Measurements from ENCODE around the gene GPALPP1. TPM values are rescaled to one million over a fixed set of nuclear protein-coding genes. Genes with fewer than 3 reads are reported as not detected.
"Not testable (repeated sequence)": the region's sequence is repeated elsewhere in the genome, so short reads cannot be mapped to it uniquely, and the experiment has no call there.

Gene GPALPP1
- total RNA-seq, result 13.0 TPM

DNA sequence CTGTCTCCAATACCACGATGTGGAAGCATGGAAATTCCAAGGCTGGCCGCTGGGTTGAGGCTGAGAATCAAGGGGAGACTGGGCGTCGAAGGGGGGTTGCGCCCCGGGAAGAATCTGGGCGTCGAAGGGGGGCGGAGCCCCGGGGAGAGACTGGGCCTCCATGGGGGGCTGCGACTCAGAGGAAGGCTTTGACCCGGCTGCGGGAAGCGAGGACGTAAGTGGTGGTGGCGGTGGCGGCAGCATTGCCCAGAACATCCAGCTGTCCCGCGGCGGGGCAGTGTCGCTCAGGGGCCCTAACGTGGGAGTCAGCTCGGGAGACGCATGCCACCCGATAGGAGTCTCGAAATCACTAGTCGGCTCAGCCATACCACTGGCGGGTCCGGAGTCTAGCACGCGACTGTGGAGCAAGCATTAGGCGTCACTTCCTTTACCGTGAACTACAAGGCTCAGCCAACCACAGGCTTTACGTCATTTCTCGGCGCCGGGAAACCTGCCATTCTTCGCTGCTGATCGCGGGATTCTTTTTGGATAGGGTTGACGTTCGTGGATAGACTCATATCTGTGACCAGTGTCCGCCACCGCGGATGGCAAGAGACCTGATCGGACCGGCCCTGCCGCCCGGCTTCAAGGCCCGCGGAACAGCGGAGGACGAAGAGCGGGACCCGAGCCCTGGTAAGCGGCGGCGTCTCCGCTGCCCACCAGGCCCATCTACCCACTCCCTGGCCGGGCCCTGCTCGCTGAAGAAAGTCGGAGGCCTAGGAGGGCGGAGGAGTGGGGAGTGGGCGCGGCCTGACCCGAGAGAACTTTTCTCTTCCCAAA, at the start of gene GPALPP1, which contains the start of gene NUFIP1:
TSS of gene GPALPP1 (plus strand) at position 468 of the 819 bp plus-strand sequence. CDS start at position 585, 117 bp downstream.
TSS of gene NUFIP1 (minus strand) at position 401 of the 819 bp plus-strand sequence. CDS start at position 366, 35 bp downstream.
- peak; percentile 97 for ATAC-seq

DNA sequence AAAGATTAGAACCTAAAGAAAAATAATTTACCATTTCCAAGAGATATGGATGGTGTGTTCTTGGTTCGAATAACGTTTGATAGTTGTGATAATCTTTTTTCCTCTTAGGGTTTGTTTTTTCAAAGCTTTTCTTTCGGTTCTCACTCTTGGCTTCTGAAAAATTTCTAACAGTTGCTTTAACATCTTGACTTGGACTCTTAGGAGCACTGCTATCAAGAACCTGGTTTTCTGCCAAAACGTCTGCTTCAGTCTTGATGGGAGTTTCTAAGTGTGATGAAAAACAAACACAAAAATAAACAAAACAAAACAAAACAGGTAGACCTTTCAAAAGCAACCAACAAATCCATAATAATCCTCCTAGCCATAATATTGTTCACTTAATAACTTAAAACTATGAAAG, 45.9 kb upstream of the GPALPP1 start:
- ATAC-seq, result not testable (repeated sequence)

DNA sequence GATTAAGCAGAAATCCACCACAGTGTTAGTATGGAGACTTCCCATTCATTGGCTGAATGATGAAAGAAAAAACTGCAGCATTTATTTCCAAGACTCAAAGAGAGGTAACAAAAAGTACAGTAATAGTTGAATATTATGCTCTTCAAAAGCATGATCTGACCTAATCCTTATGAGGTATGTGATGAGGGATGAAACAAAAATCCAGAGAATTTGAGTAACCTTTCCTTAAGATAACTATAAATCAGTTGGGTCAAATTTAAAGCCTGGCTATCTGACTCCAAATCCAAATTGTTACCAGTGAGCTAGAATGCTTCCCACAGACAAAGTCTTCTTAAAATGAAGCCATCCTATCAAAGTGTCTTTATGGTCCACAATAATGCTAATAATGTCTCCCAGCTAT, 38.2 kb upstream of the GPALPP1 start:
- no peak for ATAC-seq

DNA sequence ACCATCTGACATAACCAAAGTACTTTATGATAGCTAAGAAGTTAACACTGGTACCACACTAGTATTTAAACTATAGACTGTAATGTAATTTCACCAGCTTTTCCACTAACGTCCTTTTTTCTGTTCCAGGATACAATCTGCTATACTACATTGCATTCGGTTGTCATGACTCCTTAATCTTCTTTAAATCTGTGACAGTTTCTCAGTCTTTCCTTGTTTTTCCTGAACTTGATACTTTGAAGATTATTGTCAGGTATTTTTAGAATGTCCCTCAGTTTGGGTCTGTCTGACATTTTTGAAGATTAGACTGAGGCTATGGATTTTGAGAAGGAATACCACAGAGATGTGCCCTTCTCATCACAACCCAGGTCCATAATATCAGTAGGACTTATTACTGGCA, 36.7 kb upstream of the GPALPP1 start:
- ATAC-seq, result no peak

DNA sequence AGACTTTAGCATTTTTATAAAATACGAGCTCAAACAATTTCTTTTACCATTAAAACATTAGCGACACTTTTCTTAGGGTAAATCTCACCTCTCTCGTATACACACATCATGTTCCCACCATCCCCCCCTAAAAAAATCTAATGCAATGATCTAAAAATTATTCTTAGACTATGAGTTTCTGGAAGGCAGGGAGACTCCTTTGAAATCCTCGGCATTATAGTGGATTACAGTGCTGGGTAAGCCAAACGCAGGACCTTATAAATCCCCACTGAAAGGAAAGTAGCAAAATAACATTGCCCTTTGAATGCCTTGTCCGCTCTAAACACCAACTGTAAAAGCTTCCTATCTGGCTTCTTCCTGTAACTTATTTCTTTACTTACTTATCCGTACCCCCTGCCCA, 35.1 kb upstream of the GPALPP1 start:
- ATAC-seq, result no peak

GRCh38 chr13:44955406-44955805, 33.9 kb upstream of the GPALPP1 start:
- peak; percentile 45 for ATAC-seq

GRCh38 chr13:44961997-44962396, 27.3 kb upstream of the GPALPP1 start:
- ATAC-seq, result no peak

DNA sequence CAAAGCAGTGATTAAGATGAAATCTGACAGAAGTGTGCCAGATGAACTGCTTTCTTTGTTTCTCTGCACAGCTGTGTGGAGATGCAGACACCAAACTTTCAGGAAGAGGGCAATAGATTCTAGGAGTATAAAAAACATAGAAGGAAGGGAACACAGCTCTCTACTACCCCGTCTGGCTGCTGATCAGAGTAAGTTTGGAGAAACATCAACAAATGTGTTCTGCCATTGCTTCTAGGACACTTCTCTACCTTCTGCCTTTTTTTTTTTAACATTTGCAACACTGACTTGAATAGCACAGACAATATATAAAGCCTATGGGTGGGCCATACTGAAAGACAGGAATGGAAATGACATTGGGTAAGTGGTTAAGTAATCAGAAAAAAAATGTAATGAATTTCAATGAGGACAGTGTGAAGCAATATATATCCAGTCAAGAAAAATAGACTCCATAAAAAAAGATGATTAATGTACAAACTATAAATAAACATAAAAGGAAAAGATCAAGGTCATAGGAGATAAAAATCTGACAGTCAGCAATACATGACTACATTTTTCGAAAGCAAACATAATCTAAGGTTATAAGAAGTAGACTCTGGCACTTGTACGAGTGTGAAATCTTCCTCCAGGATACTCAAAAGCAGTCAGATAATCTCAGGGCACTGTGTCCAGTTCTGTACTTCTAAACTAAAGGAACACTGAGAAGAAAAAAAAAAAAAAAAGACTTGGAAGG, 21.5 kb upstream of the GPALPP1 start:
- peak; percentile 47 for ATAC-seq

DNA sequence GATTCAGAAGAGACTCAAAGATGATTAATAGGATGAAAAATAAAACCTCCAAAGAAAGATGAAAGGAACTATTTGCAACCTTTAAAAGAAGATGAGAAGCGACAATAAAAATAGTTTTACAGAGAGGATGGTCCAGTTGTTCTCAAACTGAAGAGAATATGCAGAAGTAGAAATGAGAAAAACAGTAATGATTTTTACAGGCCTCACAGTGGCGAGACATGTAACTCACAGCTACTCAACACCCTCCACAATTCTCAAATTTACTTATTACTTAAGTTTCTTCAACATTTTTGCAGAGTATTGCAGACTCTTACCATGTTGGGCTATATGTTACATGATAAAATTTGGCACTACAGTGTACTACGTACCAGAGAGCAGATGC, 20.9 kb upstream of the GPALPP1 start:
- ATAC-seq, result no peak

DNA sequence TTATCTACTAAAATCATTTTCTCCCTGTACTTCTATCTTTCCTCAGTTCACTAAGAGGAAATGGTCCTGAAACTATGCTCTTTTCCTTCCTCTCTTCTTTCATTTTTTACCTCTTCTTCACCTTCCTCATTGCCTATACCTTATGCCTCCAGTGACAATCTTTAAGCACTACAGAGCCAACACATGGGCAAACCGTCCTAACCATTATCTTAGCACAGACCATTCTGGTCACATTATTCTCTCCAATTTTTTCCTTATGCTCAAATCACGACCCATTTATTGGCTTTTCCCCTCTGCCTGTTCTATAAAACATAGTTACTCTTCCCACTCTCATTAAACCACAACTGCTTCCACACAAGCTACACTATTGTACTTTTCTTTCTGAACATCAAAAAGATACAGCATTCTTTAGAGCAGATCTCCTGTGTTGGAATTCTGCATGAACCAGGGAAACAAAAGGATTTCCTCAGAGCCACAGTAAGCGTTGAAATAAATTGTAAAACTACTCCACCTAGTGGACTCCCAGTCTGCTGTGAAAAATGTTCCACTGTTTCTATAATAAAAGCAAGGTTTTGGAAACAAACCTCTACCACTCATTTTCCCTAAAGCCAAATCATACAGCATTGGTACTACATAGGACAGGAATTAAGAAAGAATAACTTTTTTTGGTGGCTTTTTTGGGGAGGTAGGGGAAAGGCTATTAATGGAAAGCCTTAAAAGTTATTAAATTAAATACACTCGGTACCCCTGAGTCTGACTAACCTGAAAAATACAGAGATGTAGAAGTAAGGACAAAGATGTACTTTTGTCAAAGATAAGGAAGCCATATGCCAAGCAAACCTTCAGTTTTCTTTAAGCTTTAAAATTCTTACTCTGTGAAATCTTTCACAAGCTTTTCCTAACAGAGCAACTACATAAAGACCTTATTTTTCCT, 19.5 kb upstream of the GPALPP1 start:
- ATAC-seq, result no peak

GRCh38 chr13:44971656-44972595, 17.4 kb upstream of the GPALPP1 start:
- no peak for ATAC-seq

DNA sequence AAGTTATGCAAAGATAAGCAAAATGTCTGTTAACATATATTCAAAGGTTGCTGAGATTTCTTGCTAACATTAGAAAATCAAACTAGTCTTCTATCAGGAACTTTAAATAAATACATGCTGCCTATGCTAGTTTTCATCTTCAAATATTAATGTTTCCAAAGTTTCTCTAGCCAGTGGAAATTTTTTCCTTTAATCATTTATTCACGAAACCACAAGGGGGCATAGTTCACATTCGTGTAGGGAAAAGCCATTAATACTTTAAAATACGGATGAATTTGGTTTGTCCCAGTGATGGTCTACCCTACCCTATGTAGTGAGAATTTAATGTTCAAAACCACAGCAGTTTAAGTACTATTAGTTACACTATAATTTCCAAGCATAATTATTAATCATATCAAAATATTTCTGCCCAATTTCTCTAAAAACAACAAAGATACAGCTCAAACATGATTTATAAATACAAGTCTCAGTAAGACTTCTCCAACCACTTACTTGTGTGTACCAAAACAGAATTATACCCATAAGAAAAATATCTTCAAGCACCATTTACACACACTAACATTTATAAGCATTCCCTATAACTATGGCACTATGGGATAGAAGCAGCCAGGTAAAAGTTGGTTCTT, 16.3 kb upstream of the GPALPP1 start:
- no peak for ATAC-seq

GRCh38 chr13:44974056-44974793, 15.1 kb upstream of the GPALPP1 start:
- ATAC-seq, result no peak

GRCh38 chr13:44976196-44976595, 13.1 kb upstream of the GPALPP1 start:
- ATAC-seq, result no peak

DNA sequence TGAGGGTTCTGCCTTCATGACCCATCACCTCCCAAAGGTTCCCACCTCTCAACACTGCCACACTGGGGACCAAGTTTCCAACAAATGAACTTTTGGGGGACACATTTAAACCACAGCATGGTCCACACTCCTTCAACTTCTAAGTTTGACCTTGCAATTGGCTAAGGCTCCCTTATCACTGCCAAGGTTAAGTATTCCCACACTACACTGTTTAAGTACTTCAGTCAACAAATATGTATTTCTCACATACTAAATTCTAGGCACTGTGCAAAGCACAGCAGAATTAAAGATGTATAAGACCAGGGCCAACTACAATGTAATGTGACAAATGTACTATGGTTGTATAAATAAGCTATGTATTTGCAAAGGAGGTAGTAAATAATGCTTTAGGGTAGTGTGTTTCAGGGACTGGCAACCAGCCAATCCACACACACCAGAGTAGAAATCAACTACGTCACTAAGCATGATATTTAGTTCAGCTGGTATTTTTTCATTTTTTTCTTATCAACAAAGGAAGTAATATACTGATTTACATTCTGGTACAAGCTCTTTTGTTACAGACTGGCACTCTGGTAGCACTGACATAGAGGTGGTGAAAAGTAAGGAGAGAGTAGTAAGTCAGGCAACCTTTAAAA, 12.3 kb upstream of the GPALPP1 start:
- no peak for ATAC-seq

- no peak for ATAC-seq
These were observed 11.0 kb upstream of the GPALPP1 start for GRCh38 chr13:44978328-44978727.

DNA sequence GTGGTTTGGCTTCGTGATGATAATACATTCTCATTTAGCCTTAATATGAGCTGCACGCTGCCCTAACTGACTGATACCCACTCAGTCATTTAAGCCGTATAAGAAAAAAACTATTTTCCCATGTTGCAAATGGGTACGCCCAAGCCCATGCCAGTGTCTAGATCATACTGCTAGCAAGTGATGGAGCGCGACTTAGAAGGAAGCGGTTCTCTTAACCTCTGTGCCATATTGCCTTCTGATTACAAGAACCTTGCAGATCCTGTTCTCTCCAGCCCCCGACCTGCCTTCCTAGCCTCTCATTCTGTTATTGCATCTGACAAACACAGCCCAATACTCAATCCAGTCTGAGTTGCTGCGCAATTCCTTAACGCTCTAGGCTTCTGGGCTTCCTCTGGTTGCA, 603 bp downstream of the GPALPP1 start:
- peak; percentile 26 for ATAC-seq

GRCh38 chr13:45003417-45003816, 14.1 kb downstream of the GPALPP1 start:
- no peak for ATAC-seq

GRCh38 chr13:45004096-45004495, 14.8 kb downstream of the GPALPP1 start:
- no peak for ATAC-seq

- no peak for ATAC-seq
These were observed 17.9 kb downstream of the GPALPP1 start for GRCh38 chr13:45007225-45007624.

All from esophagus mucosa (tissue), 1 donor.